GM21723 (cell line): ENCODE results near the gene PSMB7.

Experiments used
- ATAC-seq: cut with Tn5 transposase; IDR thresholded peaks from one replicate; pipeline ENCODE4 v1.9.1; 2021; ENCODE audit warnings: mild to moderate bottlenecking, moderate library complexity; ENCODE audit not compliant: unreplicated experiment

PSMB7 gene

GRCh38 chr9:124346347-124347163 is 68.7 kb downstream of the PSMB7 start:
- no peak for ATAC-seq

- ATAC-seq = no peak
Observed at GRCh38 chr9:124345751-124346281, 69.4 kb downstream of the PSMB7 start.

GRCh38 chr9:124345063-124345462 is 70.2 kb downstream of the PSMB7 start:
- no peak for ATAC-seq

- no peak for ATAC-seq
Observed at GRCh38 chr9:124344291-124345050, 70.8 kb downstream of the PSMB7 start.

GRCh38 chr9:124343533-124344290 is 71.5 kb downstream of the PSMB7 start:
- ATAC-seq = no peak

GRCh38 chr9:124342776-124343485 is 72.3 kb downstream of the PSMB7 start:
- ATAC-seq = no peak

GRCh38 chr9:124342402-124342775 is 72.9 kb downstream of the PSMB7 start:
- ATAC-seq = no peak

GRCh38 chr9:124341455-124342170 is 73.6 kb downstream of the PSMB7 start:
- ATAC-seq = no peak

GRCh38 chr9:124340219-124341069 is 74.8 kb downstream of the PSMB7 start:
- no peak for ATAC-seq

GRCh38 chr9:124339603-124340146 is 75.6 kb downstream of the PSMB7 start:
- no peak for ATAC-seq

GRCh38 chr9:124337562-124337961 is 77.7 kb downstream of the PSMB7 start:
- ATAC-seq = no peak

GRCh38 chr9:124335320-124335707 is 79.9 kb downstream of the PSMB7 start:
- no peak for ATAC-seq

- no peak for ATAC-seq
Observed at GRCh38 chr9:124334568-124335319, 80.5 kb downstream of the PSMB7 start.

- no peak for ATAC-seq
Observed at GRCh38 chr9:124333203-124333579, 82.1 kb downstream of the PSMB7 start.

- ATAC-seq = no peak
Observed at GRCh38 chr9:124332361-124333202, 82.7 kb downstream of the PSMB7 start.

- ATAC-seq = no peak
Observed at GRCh38 chr9:124331580-124331979, 83.7 kb downstream of the PSMB7 start.

- ATAC-seq = no peak
Observed at GRCh38 chr9:124330011-124330697, 85.1 kb downstream of the PSMB7 start.
